Stomach (tissue), 4 donors: ENCODE data around the gene TAF6.

ENCODE experiments used
- POLR2AphosphoS5 ChIP-seq, 3 donors: sonication (generic); formaldehyde crosslinking; IDR thresholded peaks; one replicate each; pipeline ENCODE4 v1.6.1; 2016; ENCODE audit warnings: antibody characterized with exemption in 3 of 3
- TF ChIP-seq, protein P1 (sequence below), 7 experiments: fragments of 450-650 bp in 4 of 7; fragments of 200-600 bp in 3 of 7; sonication (generic) in 3 of 7; IDR thresholded peaks; one replicate each; pipeline ENCODE4 v1.5.1; 2016 to 2019; ENCODE audit warnings: antibody characterized with exemption in 7 of 7, control low read depth in 2 of 7, mild to moderate bottlenecking in 1 of 7

DNA sequence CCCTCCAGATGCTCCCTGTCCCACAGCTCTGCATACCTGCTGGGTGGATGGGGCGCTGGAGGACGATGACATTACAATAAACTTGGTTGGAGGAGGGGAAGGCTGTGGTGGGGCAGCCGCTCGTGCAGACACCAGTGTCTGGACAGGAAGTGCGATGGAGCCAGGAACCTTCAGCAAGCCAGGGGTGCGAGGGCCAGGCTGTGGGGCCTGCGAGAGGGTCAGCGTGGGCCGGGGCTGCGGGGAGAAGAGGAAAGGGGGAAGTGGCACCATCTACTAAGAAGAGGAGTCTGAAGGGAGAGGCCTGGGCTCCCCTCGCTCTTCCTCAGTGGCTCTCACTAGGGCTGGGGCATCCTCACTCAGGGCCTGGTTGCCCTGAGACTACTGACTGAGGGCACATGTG is 11.3 kb downstream of the TAF6 start:
- TF ChIP-seq, protein P1, sequence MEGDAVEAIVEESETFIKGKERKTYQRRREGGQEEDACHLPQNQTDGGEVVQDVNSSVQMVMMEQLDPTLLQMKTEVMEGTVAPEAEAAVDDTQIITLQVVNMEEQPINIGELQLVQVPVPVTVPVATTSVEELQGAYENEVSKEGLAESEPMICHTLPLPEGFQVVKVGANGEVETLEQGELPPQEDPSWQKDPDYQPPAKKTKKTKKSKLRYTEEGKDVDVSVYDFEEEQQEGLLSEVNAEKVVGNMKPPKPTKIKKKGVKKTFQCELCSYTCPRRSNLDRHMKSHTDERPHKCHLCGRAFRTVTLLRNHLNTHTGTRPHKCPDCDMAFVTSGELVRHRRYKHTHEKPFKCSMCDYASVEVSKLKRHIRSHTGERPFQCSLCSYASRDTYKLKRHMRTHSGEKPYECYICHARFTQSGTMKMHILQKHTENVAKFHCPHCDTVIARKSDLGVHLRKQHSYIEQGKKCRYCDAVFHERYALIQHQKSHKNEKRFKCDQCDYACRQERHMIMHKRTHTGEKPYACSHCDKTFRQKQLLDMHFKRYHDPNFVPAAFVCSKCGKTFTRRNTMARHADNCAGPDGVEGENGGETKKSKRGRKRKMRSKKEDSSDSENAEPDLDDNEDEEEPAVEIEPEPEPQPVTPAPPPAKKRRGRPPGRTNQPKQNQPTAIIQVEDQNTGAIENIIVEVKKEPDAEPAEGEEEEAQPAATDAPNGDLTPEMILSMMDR (IDR thresholded peaks at IDR 0.05): no peak
- TF ChIP-seq POLR2AphosphoS5 (IDR thresholded peaks at IDR 0.05): no peak
